Naive thymus-derived CD8-positive, alpha-beta T cell (primary cell): ENCODE measurements around the gene PDE4B. TPM values are rescaled to one million over a fixed set of nuclear protein-coding genes. Genes with fewer than 3 reads are reported as not detected.

Source experiments
- ATAC-seq, 2 donors: fragments of 150-1000 bp; cut with Tn5 transposase in 1 of 2; sonication (Bioruptor Pico), chemical (Tn5 transposase) in 1 of 2; 1 replicate in 1 of 2; 2 replicates in 1 of 2; pipeline ENCODE4 v1.10.0; 2021; ENCODE audit warnings: mild to moderate bottlenecking in 2 of 2, moderate library complexity in 2 of 2
- POLR2A ChIA-PET: fragments of 350-600 bp; sonication (Branson Sonifier 250); formaldehyde crosslinking; loops from one replicate; lab custom pipeline; 2021; ENCODE audit warnings: antibody characterized with exemption; lab: Charles Lee
- DNase-seq, 10 donors: peaks; one replicate each; pipeline versions ENCODE4 v3.0.0 to v3.0.0-alpha.2; 2020 to 2022
- H3K27ac Mint-ChIP-seq, 10 donors: one replicate each; pipeline ENCODE4 v1.8.0; 2020 to 2022; ENCODE audit warnings: mild to moderate bottlenecking in 10 of 10, mixed read lengths in 10 of 10, moderate library complexity in 4 of 10, inconsistent platforms in 1 of 10
- H3K27me3 Mint-ChIP-seq, 5 donors: one replicate each; pipeline ENCODE4 v1.8.0; 2021 to 2022; ENCODE audit warnings: mixed read lengths in 5 of 5
- H3K36me3 Mint-ChIP-seq, 3 donors: one replicate each; pipeline ENCODE4 v1.8.0; 2020 to 2022; ENCODE audit warnings: mixed read lengths in 3 of 3, mild to moderate bottlenecking in 2 of 3, inconsistent platforms in 1 of 3
- H3K4me1 Mint-ChIP-seq, 4 donors: one replicate each; pipeline ENCODE4 v1.8.0; 2021 to 2022; ENCODE audit warnings: mixed read lengths in 4 of 4
- H3K4me3 Mint-ChIP-seq, 10 donors: one replicate each; pipeline ENCODE4 v1.8.0; 2020 to 2022; ENCODE audit warnings: mild to moderate bottlenecking in 10 of 10, mixed read lengths in 10 of 10, moderate library complexity in 6 of 10, inconsistent platforms in 1 of 10
- H3K9me3 Mint-ChIP-seq, 9 donors: one replicate each; pipeline ENCODE4 v1.8.0; 2020 to 2022; ENCODE audit warnings: mixed read lengths in 9 of 9, mild to moderate bottlenecking in 3 of 9, inconsistent platforms in 1 of 9, moderate library complexity in 1 of 9
- polyA plus RNA-seq, 3 donors: library from polyadenylated mRNA; unstranded; fragments of 300-500 nt; fragmentation: Illumina TruSeq; gene quantifications; one replicate each; pipeline ENCODE4 v1.2.3, GENCODE V29; 2021
- total RNA-seq, 8 experiments: library from RNA in 2 of 8; stranded (reverse) in 2 of 8; gene quantifications; one replicate each; pipeline ENCODE4 v1.2.3 and lab custom pipeline; 2021 to 2026

PDE4B gene
- total and polyA plus RNA-seq, 5 experiments from 2014 or later, result 27.4 to 35.2 (median 31.9) TPM

- Mint-ChIP-seq H3K9me3 (peaks cover 0 to 5% (median 0%) of the 10 kb centered on the region in 9 donors), H3K27ac (no peak overlapping the region), H3K27me3 (peaks cover 6 to 17% (median 15%) of the 10 kb centered on the region in 5 donors), H3K36me3 (no peaks in the 10 kb centered on the region), H3K4me3 (no peak overlapping the region), H3K4me1 (no peaks in the 10 kb centered on the region)
- ATAC-seq (no peak), DNase-seq (no peak)
- POLR2A ChIA-PET, result no interaction called here
Observed at GRCh38 chr1:65820983-65821382, 28.3 kb downstream of the PDE4B start.

- H3K27me3 Mint-ChIP-seq, result peaks cover 6 to 21% (median 16%) of the 10 kb centered on the region in 5 donors
- no peak overlapping the region for H3K27ac Mint-ChIP-seq
- H3K4me3 Mint-ChIP-seq, result no peak overlapping the region
- POLR2A ChIA-PET, result no interaction called here
- DNase-seq (no peak), ATAC-seq (no peak)
- no peaks in the 10 kb centered on the region for H3K4me1 Mint-ChIP-seq
- H3K36me3 Mint-ChIP-seq, result no peaks in the 10 kb centered on the region
- H3K9me3 Mint-ChIP-seq, result peaks cover 0 to 5% (median 0%) of the 10 kb centered on the region in 9 donors
Observed at GRCh38 chr1:65821386-65821785, 28.7 kb downstream of the PDE4B start.

GRCh38 chr1:65824103-65824502 is 31.4 kb downstream of the PDE4B start:
- POLR2A ChIA-PET, result no interaction called here
- Mint-ChIP-seq H3K27me3 (peaks cover 4 to 32% (median 19%) of the 10 kb centered on the region in 5 donors), H3K9me3 (peaks cover 0 to 5% (median 0%) of the 10 kb centered on the region in 9 donors)

GRCh38 chr1:65825741-65826140 is 33.0 kb downstream of the PDE4B start:
- H3K4me1 Mint-ChIP-seq, result no peaks in the 10 kb centered on the region

More at GRCh38 chr1:65824103-65824502, 31.4 kb downstream of the PDE4B start:
- Mint-ChIP-seq H3K27ac (no peak overlapping the region), H3K4me3 (no peak overlapping the region), H3K36me3 (no peaks in the 10 kb centered on the region), H3K4me1 (no peaks in the 10 kb centered on the region)
- DNase-seq (no peak), ATAC-seq (no peak)

GRCh38 chr1:65826782-65827181 is 34.1 kb downstream of the PDE4B start:
- Mint-ChIP-seq H3K4me1 (no peaks in the 10 kb centered on the region), H3K36me3 (no peaks in the 10 kb centered on the region), H3K9me3 (peaks cover 0 to 5% (median 0%) of the 10 kb centered on the region in 9 donors), H3K27ac (no peak overlapping the region), H3K4me3 (no peak overlapping the region), H3K27me3 (peaks cover 4 to 32% (median 19%) of the 10 kb centered on the region in 5 donors)
- DNase-seq (no peak), ATAC-seq (no peak)
- POLR2A ChIA-PET, result no interaction called here

More at GRCh38 chr1:65825741-65826140, 33.0 kb downstream of the PDE4B start:
- no peaks in the 10 kb centered on the region for H3K36me3 Mint-ChIP-seq
- H3K27ac Mint-ChIP-seq, result no peak overlapping the region
- no peak overlapping the region for H3K4me3 Mint-ChIP-seq
- POLR2A ChIA-PET, result no interaction called here
- ATAC-seq (no peak), DNase-seq (no peak)
- H3K27me3 Mint-ChIP-seq, result peaks cover 4 to 32% (median 19%) of the 10 kb centered on the region in 5 donors
- peaks cover 0 to 5% (median 0%) of the 10 kb centered on the region in 9 donors for H3K9me3 Mint-ChIP-seq

GRCh38 chr1:65827346-65827745 is 34.7 kb downstream of the PDE4B start:
- POLR2A ChIA-PET, result no interaction called here
- Mint-ChIP-seq H3K9me3 (peaks cover 0 to 5% (median 0%) of the 10 kb centered on the region in 9 donors), H3K27me3 (peaks cover 4 to 32% (median 18%) of the 10 kb centered on the region in 5 donors), H3K27ac (no peak overlapping the region), H3K36me3 (no peaks in the 10 kb centered on the region), H3K4me1 (no peaks in the 10 kb centered on the region), H3K4me3 (no peak overlapping the region)
- DNase-seq (no peak), ATAC-seq (no peak)

- DNase-seq, result no peak
- H3K9me3 Mint-ChIP-seq, result no peaks in the 10 kb centered on the region
- no peaks in the 10 kb centered on the region for H3K4me1 Mint-ChIP-seq
- H3K27ac Mint-ChIP-seq, result no peak overlapping the region
- no peak for ATAC-seq
- POLR2A ChIA-PET, result no interaction called here
- no peak overlapping the region for H3K4me3 Mint-ChIP-seq
- H3K27me3 Mint-ChIP-seq, result peaks cover 2 to 22% (median 8%) of the 10 kb centered on the region in 5 donors
- no peaks in the 10 kb centered on the region for H3K36me3 Mint-ChIP-seq
Observed at GRCh38 chr1:65830306-65830705, 37.6 kb downstream of the PDE4B start.

GRCh38 chr1:65832296-65832695 is 39.6 kb downstream of the PDE4B start:
- Mint-ChIP-seq H3K36me3 (peaks cover 0 to 3% (median 0%) of the 10 kb centered on the region in 3 donors), H3K27ac (no peak overlapping the region), H3K4me1 (no peaks in the 10 kb centered on the region), H3K9me3 (peaks cover 0 to 2% (median 0%) of the 10 kb centered on the region in 9 donors), H3K27me3 (peaks cover 0 to 9% (median 4%) of the 10 kb centered on the region in 5 donors), H3K4me3 (no peak overlapping the region)
- POLR2A ChIA-PET, result no interaction called here
- no peak for ATAC-seq
- DNase-seq, result no peak

GRCh38 chr1:65836686-65837085 is 44.0 kb downstream of the PDE4B start:
- no peak for ATAC-seq

GRCh38 chr1:65840683-65841082 is 48.0 kb downstream of the PDE4B start:
- Mint-ChIP-seq H3K27me3 (peaks cover 0 to 12% (median 5%) of the 10 kb centered on the region in 5 donors), H3K4me1 (no peaks in the 10 kb centered on the region), H3K4me3 (no peak overlapping the region), H3K9me3 (peaks cover 0 to 2% (median 0%) of the 10 kb centered on the region in 9 donors), H3K27ac (no peak overlapping the region), H3K36me3 (peaks cover 0 to 3% (median 0%) of the 10 kb centered on the region in 3 donors)
- ATAC-seq, result no peak
- POLR2A ChIA-PET, result no interaction called here
- DNase-seq, result no peak

More at GRCh38 chr1:65836686-65837085, 44.0 kb downstream of the PDE4B start:
- Mint-ChIP-seq H3K4me1 (no peaks in the 10 kb centered on the region), H3K36me3 (peaks cover 0 to 3% (median 0%) of the 10 kb centered on the region in 3 donors), H3K4me3 (no peak overlapping the region), H3K27me3 (peaks cover 0 to 8% (median 5%) of the 10 kb centered on the region in 5 donors), H3K27ac (no peak overlapping the region), H3K9me3 (peaks cover 0 to 2% (median 0%) of the 10 kb centered on the region in 9 donors)
- no peak for DNase-seq
- POLR2A ChIA-PET, result no interaction called here

- H3K4me3 Mint-ChIP-seq, result no peak overlapping the region
- DNase-seq (no peak), ATAC-seq (no peak)
- peaks cover 0 to 6% (median 0%) of the 10 kb centered on the region in 5 donors for H3K27me3 Mint-ChIP-seq
- POLR2A ChIA-PET, result no interaction called here
- H3K9me3 Mint-ChIP-seq, result peaks cover 0 to 21% (median 7%) of the 10 kb centered on the region in 9 donors
- H3K36me3 Mint-ChIP-seq, result peaks cover 0 to 5% (median 3%) of the 10 kb centered on the region in 3 donors
- H3K27ac Mint-ChIP-seq, result no peak overlapping the region
- H3K4me1 Mint-ChIP-seq, result no peaks in the 10 kb centered on the region
Observed at GRCh38 chr1:65844296-65844695, 51.6 kb downstream of the PDE4B start.

- peaks cover 0 to 4% (median 0%) of the 10 kb centered on the region in 5 donors for H3K27me3 Mint-ChIP-seq
- H3K9me3 Mint-ChIP-seq, result peaks cover 0 to 25% (median 12%) of the 10 kb centered on the region in 9 donors
- ATAC-seq, result no peak
- no peak overlapping the region for H3K27ac Mint-ChIP-seq
- no peak for DNase-seq
- peaks cover 0 to 10% (median 3%) of the 10 kb centered on the region in 3 donors for H3K36me3 Mint-ChIP-seq
- no peaks in the 10 kb centered on the region for H3K4me1 Mint-ChIP-seq
- POLR2A ChIA-PET, result no interaction called here
- H3K4me3 Mint-ChIP-seq, result no peak overlapping the region
Observed at GRCh38 chr1:65844821-65845534, 52.3 kb downstream of the PDE4B start.

- Mint-ChIP-seq H3K27me3 (peaks cover 0 to 4% (median 0%) of the 10 kb centered on the region in 5 donors), H3K36me3 (peaks cover 0 to 15% (median 3%) of the 10 kb centered on the region in 3 donors), H3K27ac (no peak overlapping the region), H3K4me1 (no peaks in the 10 kb centered on the region), H3K9me3 (peaks cover 0 to 30% (median 15%) of the 10 kb centered on the region in 9 donors), H3K4me3 (no peak overlapping the region)
- DNase-seq, result no peak
- POLR2A ChIA-PET, result no interaction called here
- no peak for ATAC-seq
Observed at GRCh38 chr1:65845535-65846060, 52.9 kb downstream of the PDE4B start.
